Hematopoietic multipotent progenitor cell treated with erythropoietin and hydrocortisone succinate and interleukin-3 and kit ligand, for 15 days (in vitro differentiated cells): ENCODE data around the gene PUM2.

Experiments used
- DNase-seq: peaks from one replicate; pipeline ENCODE4 v3.0.0-alpha.2; 2015; ENCODE audit warnings: low spot score

Gene PUM2

DNA sequence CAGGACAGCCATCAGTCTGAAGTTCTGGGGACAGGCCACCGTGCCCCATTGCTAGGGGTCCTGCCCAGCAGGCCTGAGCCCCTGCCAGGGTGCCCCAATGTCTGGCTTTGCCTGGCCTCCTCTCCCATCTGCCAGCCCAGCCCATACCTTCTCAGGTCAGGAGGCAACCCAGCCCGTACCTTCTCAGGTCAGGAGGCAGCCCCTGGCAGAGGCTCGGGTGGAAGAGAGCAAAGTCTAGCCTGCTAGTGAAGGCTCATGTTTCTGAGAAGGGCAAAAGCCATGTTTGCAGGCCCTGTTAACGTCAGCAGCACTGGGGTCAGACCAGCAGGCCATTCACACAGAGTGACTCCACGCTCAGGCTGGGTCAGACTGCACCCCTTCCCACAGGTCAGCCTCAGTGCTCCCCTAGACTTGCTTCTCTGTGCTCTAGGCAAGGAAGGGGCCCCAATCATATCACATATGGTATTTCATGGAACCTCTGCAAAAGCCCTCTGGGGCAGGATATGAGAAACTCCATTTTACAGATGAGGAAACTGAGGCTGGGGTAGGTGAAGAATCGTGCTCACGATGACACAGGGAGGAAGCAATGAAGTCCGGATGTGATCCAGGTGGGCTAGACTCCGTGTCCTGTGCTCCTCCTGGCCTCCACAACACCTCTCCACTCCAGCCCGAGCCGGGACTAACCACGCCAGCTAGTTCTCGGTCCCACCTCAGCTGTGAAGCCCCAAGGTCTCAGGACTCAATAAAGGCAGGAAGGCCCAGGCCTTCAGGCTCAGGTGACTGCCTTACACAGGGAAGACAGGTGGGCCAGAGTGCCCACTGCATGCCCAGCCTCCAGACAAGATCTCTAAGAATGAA lies 135.2 kb downstream of the PUM2 start:
- no peak for DNase-seq

DNA sequence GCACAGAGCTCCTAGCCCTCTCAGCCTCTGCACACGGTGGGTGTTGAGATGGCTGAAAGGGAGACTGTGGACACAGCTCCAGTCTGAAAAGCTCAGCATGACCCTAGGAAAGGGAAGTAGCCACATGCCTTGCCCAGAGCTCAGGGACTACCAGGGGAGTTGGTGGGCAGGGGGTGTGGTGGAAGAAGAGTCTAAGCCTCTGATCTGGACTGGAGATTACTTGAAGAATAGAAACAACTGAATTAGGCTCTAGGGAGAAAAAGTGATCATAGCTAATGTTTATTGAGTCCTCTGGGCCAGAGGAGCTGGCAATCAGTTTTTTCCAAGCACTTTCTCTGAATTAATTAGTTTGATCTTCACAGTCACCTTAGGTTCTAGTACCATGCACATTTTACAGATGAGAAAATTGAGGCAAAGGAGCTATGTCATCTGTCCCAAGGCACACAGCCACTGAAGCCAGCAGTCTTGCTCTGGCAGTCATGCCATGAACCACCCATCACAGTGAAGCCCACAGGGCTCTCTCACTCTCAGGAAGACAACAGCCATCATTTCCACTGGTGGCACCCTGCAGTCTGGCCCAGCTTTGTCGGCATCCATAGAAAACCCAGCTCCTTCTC lies 136.0 kb downstream of the PUM2 start:
- DNase-seq, result no peak

GRCh38 chr2:20213651-20214565 lies 136.7 kb downstream of the PUM2 start:
- DNase-seq, result no peak

GRCh38 chr2:20212871-20213503 lies 137.7 kb downstream of the PUM2 start:
- DNase-seq, result no peak

DNA sequence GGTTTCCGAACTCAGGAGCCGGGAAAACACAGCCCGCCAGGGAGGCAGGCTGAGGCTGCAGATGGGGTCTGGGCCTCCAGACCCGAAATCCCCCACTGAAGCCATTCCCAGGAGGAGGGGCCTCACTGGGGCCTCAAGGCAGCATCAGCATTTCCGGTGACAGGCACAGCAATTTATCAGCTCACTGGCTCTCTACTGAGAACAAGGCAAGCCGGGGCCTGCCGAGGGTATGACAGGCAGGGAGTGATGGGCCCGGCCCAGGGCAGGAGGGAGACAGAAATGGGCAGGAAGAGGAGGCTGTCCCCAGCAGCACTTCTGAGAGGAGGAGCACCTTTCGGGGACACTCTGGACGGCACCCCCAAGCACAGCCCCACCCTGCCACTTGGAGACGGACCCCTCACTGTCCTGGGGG lies 138.2 kb downstream of the PUM2 start:
- DNase-seq, result no peak

- no peak for DNase-seq
Measured at GRCh38 chr2:20211860-20212458, 138.7 kb downstream of the PUM2 start.

- no peak for DNase-seq
Measured at GRCh38 chr2:20211420-20211819, 139.2 kb downstream of the PUM2 start.

- DNase-seq, result no peak
Measured at GRCh38 chr2:20210462-20210861, 140.2 kb downstream of the PUM2 start.

DNA sequence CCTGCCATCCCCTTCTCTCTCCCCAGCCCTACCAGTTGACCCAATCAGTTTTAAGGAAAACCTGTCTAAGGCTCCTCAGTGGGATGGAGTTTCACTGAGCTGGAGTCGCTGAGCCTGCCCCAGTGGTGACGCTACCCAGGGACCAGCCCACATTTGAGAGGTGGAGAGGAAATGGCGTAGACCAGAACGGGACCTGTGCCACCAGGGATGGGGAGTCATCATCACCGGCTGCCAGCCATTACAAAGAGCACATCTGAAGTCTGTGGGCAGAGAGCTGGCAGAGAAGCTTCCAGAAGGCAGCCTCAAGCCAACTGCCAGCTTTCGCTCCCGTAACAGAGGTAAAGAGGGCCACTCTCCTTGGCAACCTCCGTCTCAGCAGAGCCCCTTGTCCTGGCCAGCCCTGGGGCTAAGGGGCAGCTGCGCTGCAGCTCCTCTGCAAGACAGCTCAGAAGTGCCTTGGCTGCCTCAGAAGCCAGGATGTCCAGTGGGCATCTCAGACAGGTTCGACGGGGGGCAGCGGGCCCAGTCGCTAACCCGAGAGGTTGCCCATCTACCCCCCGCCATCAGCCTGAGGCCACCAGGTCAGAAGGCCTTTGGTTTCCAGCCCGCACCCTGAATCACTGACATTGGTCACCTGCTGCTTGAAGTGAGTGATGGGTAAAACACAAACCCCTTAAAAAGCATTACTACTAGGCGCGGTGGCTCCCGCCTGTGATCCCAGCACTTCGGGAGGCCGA lies 141.1 kb downstream of the PUM2 start:
- DNase-seq, result no peak

DNA sequence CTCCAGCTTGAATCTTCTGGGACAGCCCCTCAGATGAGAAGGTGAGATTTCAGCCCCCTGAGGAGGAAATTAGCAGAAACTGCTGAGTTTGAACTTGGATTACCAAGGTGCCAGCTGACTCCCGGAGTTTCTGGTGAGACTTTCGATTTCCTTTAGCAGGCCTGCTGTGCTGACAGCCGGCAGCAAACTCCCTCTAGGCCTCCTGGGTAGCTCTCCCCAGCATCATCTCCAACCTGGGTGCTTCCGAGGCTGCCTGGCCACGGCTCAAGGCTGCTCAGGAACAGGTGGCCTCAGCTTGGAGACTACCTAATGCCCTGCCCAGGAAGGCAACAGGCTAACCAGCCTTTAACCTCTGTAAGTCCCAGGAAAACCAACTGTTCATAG lies 142.2 kb downstream of the PUM2 start:
- no peak for DNase-seq

DNA sequence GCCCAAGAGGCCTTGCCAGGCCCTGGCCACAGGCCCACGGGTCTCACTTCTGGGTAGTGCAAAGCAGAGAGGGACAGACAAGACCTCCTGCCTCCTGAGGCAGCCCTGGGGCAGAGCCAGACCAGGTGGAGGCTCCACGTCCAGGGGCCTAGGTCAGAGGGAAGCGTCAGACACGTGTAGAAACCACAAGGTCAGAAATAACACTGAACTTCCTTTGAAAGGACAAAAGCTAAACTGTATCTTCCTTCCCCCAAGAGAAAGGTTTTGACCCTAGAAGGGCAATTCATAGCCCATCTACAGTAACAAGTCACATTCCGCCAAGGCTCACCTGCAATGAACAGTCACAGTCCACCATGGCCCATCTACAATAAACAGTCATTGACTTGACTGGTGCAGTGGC lies 143.6 kb downstream of the PUM2 start:
- no peak for DNase-seq

GRCh38 chr2:20205915-20206524 lies 144.6 kb downstream of the PUM2 start:
- no peak for DNase-seq

DNA sequence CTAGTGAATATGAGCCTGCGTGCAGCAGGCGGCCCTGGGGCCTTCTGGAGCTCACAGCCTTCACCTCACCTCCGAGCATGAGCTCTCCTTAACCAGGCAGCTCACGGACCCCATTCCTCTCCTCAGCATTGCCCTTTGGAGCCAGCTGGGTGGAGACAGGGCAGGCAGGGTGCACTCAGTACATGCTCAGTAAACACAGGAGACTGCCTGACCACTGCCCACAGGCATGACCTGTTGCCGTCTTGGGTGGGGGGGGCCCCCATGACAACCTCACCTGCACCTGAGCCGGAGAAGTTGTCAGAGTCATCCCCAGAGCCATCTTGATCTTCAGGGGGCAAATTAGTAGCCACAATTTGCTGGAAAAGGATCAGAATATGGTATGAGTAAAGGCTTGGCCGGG lies 145.6 kb downstream of the PUM2 start:
- no peak for DNase-seq

GRCh38 chr2:20203521-20204225 lies 147.0 kb downstream of the PUM2 start:
- DNase-seq, result no peak

GRCh38 chr2:20203072-20203471 lies 147.6 kb downstream of the PUM2 start:
- no peak for DNase-seq

- DNase-seq, result no peak
Measured at GRCh38 chr2:20201671-20202070, 149.0 kb downstream of the PUM2 start.

DNA sequence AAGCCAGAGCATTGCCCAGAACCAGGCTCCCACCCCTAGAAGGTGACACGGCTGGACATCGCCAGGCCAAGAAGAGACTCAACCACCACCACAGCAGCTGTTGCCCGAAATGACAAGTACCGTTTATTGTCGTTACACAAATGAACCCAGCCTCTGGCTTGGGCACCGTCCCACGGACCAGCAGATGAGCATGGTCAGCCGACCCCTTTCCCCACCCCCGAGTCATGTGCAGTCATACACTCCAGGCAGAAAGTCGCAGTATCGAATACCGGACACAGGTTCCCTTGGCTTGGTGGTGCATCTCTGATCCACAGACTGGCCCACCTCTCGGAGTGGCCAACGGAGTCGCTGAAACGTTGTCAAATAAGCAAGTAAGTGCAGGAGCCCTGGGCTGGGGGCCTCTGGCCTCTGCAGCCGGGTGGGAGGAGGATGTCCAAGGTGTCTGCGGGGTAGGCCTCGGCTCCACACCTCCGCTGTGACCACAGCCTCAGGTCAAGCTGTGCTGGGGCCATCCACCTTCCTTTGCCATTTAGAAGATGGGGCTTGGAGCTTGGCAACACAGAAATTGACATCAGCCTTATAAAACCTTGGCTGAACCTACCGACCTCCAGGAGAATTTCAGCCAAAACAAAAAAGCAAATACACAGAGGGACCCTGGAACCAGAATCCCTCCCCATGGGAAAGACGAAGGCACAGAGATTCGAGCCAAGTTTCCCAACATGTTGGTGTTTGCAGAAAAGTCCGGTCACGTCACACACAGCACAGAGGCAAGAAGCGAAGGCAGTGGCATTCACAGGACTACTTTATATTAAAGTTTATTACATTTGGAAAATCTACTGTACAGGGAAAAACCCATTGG lies 149.7 kb downstream of the PUM2 start:
- no peak for DNase-seq

GRCh38 chr2:20199633-20200270 lies 150.9 kb downstream of the PUM2 start:
- DNase-seq, result no peak
